GM18951 (cell line): ENCODE results near the gene ARID3B.

ENCODE experiments used
- POLR2A ChIP-seq: IDR thresholded peaks from 4 replicates; pipeline ENCODE4 v1.6.1; 2011; ENCODE audit warnings: mild to moderate bottlenecking; ENCODE audit not compliant: insufficient read length, insufficient read depth; ENCODE audit errors: extremely low read depth
- in situ Hi-C: fragments of 300-500 bp; cut with MboI; formaldehyde crosslinking; loops from one replicate; pipeline ENCODE4 v1.12.0; 2022; ENCODE audit warnings: low sequenced_read_pairs, mixed read lengths, inconsistent platforms; ENCODE audit not compliant: unreplicated experiment

Gene ARID3B

DNA sequence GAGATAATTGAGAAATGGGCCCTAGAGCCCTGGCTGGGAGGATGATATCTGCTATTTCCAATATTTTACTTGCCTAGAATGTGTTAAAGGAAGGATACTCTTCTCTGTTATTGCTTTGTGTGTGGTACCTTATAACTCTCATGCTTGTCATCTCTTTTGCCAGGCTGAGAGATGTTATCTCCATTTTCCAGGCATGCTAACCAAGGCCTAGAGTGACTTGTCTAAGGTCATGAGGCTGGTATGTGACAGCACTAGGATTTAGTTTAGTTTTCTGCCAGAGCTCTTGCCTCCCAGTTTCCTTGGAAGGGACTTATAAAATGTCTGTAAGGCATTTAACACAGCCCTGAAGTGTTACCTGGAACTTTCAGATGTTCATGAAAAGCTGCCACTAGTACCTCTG, 76.0 kb downstream of the ARID3B start:
- TF ChIP-seq POLR2A = no peak
- in situ Hi-C loops = no loop called here

DNA sequence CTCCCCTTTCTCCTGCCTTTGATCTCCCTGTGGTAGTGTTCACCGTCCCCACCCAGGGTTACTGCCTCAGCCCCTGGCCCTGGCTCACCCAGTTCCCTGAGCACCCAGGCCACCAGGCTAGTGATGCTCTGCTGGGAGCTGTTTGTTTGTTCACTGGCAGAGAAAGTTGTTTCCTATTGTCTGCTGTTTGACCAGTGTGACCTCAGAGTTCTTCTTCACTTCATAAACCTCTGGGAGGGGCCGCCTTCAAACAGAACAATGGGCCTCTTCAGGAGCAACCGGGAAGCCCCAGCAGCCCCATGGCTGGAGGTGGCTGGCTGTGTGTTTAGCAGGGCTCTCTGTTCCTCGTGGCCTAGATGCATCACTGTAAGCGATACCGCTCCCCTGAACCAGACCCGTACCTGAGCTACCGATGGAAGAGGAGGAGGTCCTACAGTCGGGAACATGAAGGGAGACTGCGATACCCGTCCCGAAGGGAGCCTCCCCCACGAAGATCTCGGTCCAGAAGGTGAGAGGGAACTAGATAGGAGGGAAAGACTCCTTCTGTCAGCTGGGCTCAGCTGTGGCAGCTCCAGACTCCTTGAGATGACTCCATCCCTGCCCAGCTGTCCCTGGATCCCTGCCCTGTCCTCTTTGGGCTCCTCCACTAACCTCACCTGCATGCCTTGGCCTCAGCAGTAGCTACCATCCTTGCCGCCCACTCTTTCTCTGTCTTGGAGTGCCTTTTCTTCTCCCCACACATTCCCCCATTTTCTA, 78.0 kb downstream of the ARID3B start:
- TF ChIP-seq POLR2A = no peak
- in situ Hi-C loops = no loop called here

DNA sequence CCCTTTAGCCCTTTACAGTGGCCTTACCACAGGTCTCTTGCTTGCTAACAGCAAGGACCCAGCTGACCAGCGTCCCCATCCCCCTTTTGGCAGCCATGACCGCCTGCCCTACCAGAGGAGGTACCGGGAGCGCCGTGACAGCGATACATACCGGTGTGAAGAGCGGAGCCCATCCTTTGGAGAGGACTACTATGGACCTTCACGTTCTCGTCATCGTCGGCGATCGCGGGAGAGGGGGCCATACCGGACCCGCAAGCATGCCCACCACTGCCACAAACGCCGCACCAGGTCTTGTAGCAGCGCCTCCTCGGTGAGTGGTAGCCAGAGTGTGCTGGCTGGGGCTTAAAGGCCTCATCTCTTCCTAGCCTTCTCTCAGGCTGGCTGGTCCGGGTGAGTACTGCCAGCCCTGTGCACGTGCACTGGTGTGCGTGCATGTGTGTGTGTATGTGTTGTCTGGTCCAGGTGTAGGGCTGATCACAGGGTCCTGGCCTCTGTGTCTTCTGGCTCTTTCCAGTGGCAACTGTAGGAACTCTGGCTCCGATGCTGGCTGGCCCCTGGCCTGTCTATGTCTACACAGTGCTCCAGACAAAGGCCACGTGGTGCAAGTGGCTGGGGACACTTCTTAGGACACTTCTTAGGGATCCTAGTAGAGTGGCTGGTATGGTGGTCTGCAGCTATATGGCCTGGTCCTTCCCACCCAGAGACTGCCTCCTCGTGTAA, 79.1 kb downstream of the ARID3B start:
- no peak for TF ChIP-seq POLR2A
- in situ Hi-C loops = loop anchor here (10.0 kb wide), 1 partner anchor 245 kb away; no protein-coding TSS in a partner anchor

DNA sequence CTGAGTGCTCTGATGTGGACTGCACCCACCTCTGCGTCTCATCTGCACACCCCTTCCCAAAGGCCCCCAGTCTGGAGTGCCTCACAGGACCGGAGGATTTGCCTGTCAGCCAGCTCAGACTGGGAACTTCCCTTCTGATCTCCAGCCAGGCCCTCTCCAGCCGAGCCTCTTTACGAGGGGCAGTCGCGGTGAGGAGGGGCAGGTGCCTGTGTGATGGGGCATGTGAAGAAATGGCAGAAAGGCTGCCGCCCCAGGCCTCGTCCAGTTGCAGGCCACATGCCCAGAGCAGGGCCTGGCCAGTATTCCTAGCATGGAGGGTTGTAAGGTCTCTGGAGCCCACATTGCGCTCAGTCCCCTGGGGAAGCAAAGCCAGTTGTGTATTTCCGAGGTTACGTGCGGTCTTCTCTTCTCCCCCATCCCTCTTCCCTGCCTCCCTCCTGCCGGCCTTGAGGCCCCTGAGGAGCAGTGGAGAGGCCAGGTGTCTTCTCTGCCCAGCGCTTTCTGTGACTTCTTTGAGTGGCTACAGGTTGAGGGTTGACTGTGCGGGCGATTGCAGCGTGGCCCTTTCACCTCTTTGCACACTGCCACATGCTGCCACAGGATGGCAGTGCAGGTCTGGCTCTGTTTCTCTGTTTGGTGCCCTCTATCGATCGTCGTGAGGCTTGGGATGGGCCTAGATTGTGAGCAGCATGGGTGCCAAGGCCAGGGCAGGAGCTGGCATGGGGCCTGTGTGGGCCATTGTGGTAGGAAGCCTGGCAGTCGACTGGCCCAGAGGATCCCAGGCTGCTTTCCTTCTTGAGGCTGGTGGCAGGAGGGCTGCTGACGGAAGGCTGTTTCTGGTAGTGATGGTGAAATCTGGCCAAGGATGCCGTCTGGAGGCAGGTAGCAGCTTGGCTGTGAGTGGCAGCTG, 79.9 kb downstream of the ARID3B start:
- in situ Hi-C loops = loop anchor here (10.0 kb wide), 1 partner anchor 246 kb away; no protein-coding TSS in a partner anchor
- no peak for TF ChIP-seq POLR2A

DNA sequence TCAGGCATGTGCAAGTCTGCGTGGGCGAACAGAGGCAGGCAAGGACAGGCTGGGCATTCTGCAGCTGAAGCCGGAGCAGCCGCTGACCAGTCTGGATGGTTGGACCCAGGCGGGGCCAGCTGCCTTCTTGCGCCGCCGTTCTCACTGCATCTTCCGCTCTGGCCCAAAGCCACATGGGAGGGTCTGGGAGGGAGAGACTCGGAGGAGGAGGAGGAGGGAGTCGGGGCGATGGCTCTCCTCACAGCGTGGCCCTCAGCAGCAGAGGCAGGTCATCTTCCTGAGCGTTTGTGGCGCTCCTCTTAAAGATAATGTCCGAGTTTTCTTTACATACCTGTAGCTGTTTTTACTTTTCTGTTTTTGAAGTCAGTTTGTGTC, 80.5 kb downstream of the ARID3B start:
- no peak for TF ChIP-seq POLR2A
- in situ Hi-C loops = loop anchor here (10.0 kb wide), 1 partner anchor 247 kb away; no protein-coding TSS in a partner anchor

DNA sequence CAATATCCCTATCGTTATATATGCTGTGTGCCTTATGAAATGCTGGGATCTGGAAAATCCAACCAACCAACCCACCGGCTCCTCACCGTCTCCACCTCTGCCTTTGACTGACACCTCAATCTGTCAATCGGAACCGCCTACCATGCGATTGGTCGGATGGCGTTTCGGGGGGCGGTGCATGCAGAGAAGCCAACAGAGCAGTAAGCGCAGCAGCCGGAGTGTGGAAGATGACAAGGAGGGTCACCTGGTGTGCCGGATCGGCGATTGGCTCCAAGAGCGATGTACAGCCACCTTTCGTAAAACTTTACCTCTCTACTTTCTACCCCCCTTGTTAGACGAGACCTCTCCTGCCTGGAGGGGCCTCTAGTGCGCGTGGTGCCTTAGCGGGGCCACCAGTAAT, 80.9 kb downstream of the ARID3B start:
- TF ChIP-seq POLR2A = no peak
- in situ Hi-C loops = loop anchor here (10.0 kb wide), 1 partner anchor 247 kb away; no protein-coding TSS in a partner anchor

DNA sequence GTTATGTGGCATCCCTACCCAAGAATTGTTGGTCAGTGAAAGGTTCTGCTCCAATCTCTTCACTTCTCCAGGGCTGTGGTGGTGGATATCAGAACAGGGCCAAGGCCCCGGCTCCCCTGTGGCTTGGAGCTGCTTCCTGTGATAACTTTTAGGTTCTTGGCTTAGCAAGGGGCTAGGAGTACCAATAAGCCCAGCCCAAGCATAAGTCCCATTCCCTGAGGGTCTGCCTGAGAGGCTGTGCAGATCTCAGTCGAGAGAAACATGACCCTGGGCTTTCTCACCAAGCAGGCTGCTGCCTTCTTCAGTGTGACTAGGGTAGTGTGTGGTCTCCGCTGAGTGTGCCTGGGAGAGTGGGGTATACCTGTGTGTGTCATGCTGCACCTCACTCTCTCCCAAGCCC, 81.7 kb downstream of the ARID3B start:
- no peak for TF ChIP-seq POLR2A
- in situ Hi-C loops = loop anchor here (10.0 kb wide), 1 partner anchor 248 kb away; no protein-coding TSS in a partner anchor

DNA sequence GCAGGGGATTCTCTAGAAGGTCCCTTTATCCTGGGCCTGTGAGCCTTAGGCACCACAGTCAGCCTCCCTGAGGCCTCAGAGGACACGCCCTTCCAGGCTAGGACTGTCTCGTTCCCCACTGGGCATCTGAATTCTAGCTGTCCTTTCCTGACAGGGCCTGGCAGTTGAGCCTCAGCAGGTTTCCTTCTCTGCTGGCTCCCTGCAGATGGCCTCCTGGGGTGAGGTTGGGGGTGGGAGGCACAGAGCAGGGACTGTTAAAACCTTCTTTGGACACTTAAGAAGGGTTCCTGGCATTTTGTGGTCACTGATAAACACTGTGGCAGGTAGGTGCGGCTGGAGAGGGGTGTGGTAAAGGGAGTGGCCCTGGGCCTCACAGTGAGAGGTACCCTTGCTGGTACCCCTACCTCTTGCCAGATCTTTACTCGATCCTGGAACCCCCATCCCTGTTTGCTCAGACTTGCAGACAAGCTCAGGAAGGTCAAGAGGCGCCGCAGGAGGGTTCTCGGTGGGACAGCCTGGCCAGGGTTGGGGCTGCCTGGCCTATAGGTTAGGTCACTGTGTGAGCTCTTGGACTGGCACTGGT, 83.1 kb downstream of the ARID3B start:
- in situ Hi-C loops = loop anchor here (10.0 kb wide), 1 partner anchor 249 kb away; no protein-coding TSS in a partner anchor

DNA sequence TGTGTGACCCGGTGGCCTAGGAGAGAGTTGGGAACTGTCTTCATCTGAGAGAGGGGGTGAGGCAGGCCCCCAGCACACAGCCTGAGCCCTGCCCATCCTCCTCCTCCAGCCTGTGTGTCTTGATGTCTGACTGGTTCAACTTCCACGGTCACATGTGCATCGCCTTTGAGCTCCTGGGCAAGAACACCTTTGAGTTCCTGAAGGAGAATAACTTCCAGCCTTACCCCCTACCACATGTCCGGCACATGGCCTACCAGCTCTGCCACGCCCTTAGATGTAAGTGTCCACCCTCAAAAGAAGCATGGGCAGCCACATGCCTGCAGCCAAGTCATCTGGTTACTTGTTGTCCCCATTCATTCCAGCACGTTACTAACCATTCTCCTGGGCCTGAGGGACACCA, 84.7 kb downstream of the ARID3B start:
- in situ Hi-C loops = loop anchor here (5.0 to 25.0 kb wide), 3 partner anchors 142 to 312 kb away; partner anchors contain the start of gene COX5A
- TF ChIP-seq POLR2A = no peak

More for the DNA sequence above, 83.1 kb downstream of the ARID3B start:
- no peak for TF ChIP-seq POLR2A

DNA sequence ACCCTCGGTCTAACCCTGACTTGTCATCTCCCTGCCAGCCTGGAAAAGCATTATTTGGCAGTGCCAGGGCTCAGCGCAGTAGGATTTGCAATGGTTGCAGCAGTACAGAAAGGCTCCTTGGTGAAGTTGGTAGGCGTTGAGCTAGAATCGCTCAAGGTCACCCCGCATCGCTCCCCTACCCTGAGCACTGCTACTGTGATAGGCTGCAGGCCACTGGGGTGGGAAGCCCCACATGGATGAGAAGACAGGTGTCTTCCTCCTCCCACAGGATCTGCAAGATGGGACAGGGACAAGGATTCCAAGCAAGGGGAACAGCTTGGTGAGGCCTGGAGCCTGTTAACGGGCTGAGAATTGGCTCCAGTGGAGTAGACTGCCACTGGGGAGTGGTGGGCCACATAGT, 85.3 kb downstream of the ARID3B start:
- in situ Hi-C loops = loop anchor here (5.0 to 25.0 kb wide), 3 partner anchors 141 to 311 kb away; partner anchors contain the start of gene COX5A
- no peak for TF ChIP-seq POLR2A

DNA sequence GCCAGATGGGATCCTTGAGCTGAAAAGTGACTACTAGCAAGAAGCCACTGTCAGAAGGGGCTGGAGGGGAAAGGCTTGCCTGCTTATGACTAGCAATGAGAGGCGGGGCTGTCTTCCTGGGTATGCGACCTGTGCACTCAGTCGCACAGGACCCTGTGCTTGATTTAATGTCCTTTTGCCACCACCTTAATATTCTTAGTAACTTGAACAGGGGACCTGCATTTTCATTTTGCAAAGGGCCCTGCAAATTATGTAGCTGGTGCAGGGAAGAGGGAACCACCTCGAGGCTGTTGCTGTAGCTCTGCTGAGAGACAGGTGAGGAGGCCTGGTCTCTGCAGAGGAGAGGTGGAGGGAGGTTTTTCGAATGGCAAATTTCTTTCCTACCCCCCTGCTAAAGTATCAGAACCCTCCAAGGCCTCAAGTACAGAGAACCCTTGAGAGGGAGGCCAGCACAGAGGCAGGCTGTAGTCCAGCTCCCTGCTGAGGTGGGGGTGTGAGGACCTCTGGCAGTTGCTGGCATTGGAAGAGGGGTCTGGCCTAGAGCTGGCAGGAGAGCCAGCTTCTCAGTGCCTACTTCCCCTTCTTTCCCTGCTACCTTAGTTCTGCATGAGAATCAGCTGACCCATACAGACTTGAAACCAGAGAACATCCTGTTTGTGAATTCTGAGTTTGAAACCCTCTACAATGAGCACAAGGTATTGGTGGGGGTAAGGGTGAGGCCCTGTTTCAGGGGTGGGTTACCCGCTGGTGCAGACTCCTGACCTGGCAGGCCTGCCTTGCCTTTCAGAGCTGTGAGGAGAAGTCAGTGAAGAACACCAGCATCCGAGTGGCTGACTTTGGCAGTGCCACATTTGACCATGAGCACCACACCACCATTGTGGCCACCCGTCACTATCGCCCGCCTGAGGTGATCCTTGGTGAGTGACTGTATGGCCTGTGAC, 86.0 kb downstream of the ARID3B start:
- in situ Hi-C loops = loop anchor here (5.0 to 25.0 kb wide), 3 partner anchors 140 to 310 kb away; partner anchors contain the start of gene COX5A
- TF ChIP-seq POLR2A = no peak
